ENCODE results near the gene TTC19. TPM values are rescaled to one million over a fixed set of nuclear protein-coding genes. Genes with fewer than 3 reads are reported as not detected.

Gene TTC19
- total and polyA plus RNA-seq, 2 of the 8 experiments (the other 6 are each of a cell fraction or from before 2014, with no cell fraction given) = 11.8 to 55.0 TPM

DNA sequence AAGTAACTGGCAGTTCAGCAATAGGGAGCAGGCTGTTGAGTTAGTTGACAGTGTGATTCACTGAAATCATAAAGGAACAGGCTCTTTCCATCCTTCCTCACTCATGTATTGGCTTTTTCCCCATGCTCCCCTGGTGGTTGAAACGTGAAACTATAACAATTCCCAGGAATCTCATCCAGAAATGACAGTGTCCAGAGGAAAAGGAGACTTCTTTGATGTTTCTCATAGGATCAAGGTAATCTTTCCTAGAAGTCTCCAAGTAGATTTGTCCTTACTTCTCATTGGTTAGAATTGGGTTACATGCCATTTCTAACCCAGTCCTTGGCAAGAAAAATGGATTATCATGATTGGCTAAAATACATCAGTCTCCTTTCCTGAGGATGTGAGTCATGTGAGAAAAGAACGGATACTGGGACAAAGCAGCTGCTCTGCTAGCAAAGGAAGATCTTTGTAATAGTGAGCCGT lies 14.4 kb downstream of the TTC19 start:
- Histone ChIP-seq H3K36me3 (ENCODE audit: control insufficient read depth in 2 of 4, insufficient read depth in 4 of 4, low read length in 3 of 4) (peaks cover under 1 to 42% (median 15%) of the 10 kb centered on the region in 4 experiments; a peak in 7 of 8 replicates), H3K9ac (replicated peaks in 1 of 4; ENCODE audit: extremely low read depth in 1 of 4, low read depth in 3 of 4, low read length in 3 of 4) (no peak overlapping the region), H3K27me3 (replicated peaks in 1 of 4; ENCODE audit: control insufficient read depth in 3 of 4, extremely low read depth in 1 of 4, insufficient read depth in 3 of 4, low read length in 3 of 4) (no peaks in the 10 kb centered on the region), H4K5ac (ENCODE audit: insufficient read length, low read depth, low read length) (no peak overlapping the region), H3K4me1 (replicated peaks in 1 of 4; ENCODE audit: control insufficient read depth in 3 of 4, insufficient read depth in 4 of 4, low read length in 3 of 4) (no peaks in the 10 kb centered on the region; a peak in 1 of 7 replicates), H3K79me2 (ENCODE audit: control insufficient read depth in 1 of 2, insufficient read depth in 2 of 2, low read length in 2 of 2) (peaks cover 0 to 13% of the 10 kb centered on the region in 2 experiments; a peak in 1 of 4 replicates), H3K4me3 (ENCODE audit: extremely low read depth in 1 of 4, insufficient read depth in 2 of 4, low read depth in 3 of 4, low read length in 4 of 4) (no peak overlapping the region), H3K9me3 (ENCODE audit: insufficient read depth in 2 of 2, low read depth in 1 of 2, low read length in 1 of 2) (no peaks in the 10 kb centered on the region), H3K4ac (replicated peaks; ENCODE audit: insufficient read length, low read depth, low read length) (no peak overlapping the region), H3K56ac (replicated peaks; ENCODE audit: insufficient read length, low read depth, low read length) (no peak overlapping the region), H4K20me1 (replicated peaks in 1 of 2; ENCODE audit: control insufficient read depth in 1 of 2, insufficient read depth in 2 of 2, low read length in 2 of 2) (peaks cover 2 to 4% of the 10 kb centered on the region in 2 experiments), H3K4me2 (ENCODE audit: insufficient read depth in 1 of 2, low read depth in 2 of 2, low read length in 2 of 2) (no peak overlapping the region), H2AFZ (ENCODE audit: low read length) (no peak overlapping the region), H2BK5ac (ENCODE audit: low read depth, low read length) (no peak overlapping the region), H3K79me1 (ENCODE audit: low read depth, low read length) (no peaks in the 10 kb centered on the region; the same call in 1 of the 2 replicates), H4K91ac (replicated peaks; ENCODE audit: insufficient read length, low read length) (no peak overlapping the region), H2AK5ac (ENCODE audit: low read depth, low read length) (no peak overlapping the region), H3K23ac (ENCODE audit: insufficient read length) (no peak overlapping the region), H3K18ac (ENCODE audit: extremely low read depth, low read length) (no peak overlapping the region), H2BK12ac (ENCODE audit: low read depth, low read length) (no peak overlapping the region), H3K23me2 (ENCODE audit: low read depth, low read length) (no peaks in the 10 kb centered on the region), H2BK20ac (ENCODE audit: low read length) (no peak overlapping the region), H2BK120ac (replicated peaks; ENCODE audit: low read depth, low read length) (no peak overlapping the region), H3K27ac (ENCODE audit: low read depth, low read length) (no peak overlapping the region), H3K14ac (ENCODE audit: insufficient read length) (no peak overlapping the region), H2BK15ac (ENCODE audit: low read length) (no peak overlapping the region), H4K8ac (ENCODE audit: extremely low read depth, insufficient read depth, low read length) (no peak overlapping the region)
- DNase-seq (ENCODE audit: low read depth in 1 of 2, low spot score in 2 of 2) (no peak), FAIRE-seq (peak; percentile 63)
- ChIA-PET CTCF (ENCODE audit: partially characterized antibody) (no interaction called here), POLR2A (ENCODE audit: partially characterized antibody) (interaction anchor here (0.9 to 1.5 kb wide), 2 partner anchors 9 to 13 kb away, joined by 3 to 4 read pairs; no protein-coding TSS in a partner anchor)
- WGBS, 2 experiments (ENCODE audit: extremely low coverage in 1 of 2, insufficient coverage in 1 of 2, insufficient read length in 1 of 2, insufficient replicate concordance in 2 of 2, low coverage in 1 of 2, low lambda C conversion rate in 2 of 2, missing lambda C conversion rate in 1 of 2) = 73% methylated on average over 3 of the region's 3 CpGs; no CpG with 5 or more reads in 1 of the 2 experiments
- TF ChIP-seq EZH2 (IDR thresholded peaks at IDR 0.05; ENCODE audit: low read depth, low read length, severe bottlenecking) = no peak
- no peak for TF ChIP-seq CHD2 (IDR thresholded peaks at IDR 0.05; ENCODE audit: low read length)
- TF ChIP-seq, protein P1, sequence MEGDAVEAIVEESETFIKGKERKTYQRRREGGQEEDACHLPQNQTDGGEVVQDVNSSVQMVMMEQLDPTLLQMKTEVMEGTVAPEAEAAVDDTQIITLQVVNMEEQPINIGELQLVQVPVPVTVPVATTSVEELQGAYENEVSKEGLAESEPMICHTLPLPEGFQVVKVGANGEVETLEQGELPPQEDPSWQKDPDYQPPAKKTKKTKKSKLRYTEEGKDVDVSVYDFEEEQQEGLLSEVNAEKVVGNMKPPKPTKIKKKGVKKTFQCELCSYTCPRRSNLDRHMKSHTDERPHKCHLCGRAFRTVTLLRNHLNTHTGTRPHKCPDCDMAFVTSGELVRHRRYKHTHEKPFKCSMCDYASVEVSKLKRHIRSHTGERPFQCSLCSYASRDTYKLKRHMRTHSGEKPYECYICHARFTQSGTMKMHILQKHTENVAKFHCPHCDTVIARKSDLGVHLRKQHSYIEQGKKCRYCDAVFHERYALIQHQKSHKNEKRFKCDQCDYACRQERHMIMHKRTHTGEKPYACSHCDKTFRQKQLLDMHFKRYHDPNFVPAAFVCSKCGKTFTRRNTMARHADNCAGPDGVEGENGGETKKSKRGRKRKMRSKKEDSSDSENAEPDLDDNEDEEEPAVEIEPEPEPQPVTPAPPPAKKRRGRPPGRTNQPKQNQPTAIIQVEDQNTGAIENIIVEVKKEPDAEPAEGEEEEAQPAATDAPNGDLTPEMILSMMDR (IDR thresholded peaks at IDR 0.05; ENCODE audit: control extremely low read depth in 1 of 3, insufficient read depth in 1 of 3, low read depth in 1 of 3, low read length in 3 of 3) = peak in 2 of 3 experiments; percentile 21 to 56; a peak in 2 of 4 replicates
- peak in 1 of 2 experiments; percentile 20; a peak in 1 of 4 replicates for TF ChIP-seq RAD21 (IDR thresholded peaks at IDR 0.05 in 1 of 2, conservative IDR thresholded peaks at IDR 0.05 in 1 of 2; ENCODE audit: low read depth in 2 of 2, low read length in 2 of 2)
- TF ChIP-seq CBX8 (IDR thresholded peaks at IDR 0.05; ENCODE audit: borderline replicate concordance, low read depth, low read length) = no peak

Data from H1 (cell line).